ENCODE results near the gene CNTN5.
A peak's percentile ranks its signal among the peaks of the same experiment; 100 is the strongest.

The CNTN5 gene

DNA sequence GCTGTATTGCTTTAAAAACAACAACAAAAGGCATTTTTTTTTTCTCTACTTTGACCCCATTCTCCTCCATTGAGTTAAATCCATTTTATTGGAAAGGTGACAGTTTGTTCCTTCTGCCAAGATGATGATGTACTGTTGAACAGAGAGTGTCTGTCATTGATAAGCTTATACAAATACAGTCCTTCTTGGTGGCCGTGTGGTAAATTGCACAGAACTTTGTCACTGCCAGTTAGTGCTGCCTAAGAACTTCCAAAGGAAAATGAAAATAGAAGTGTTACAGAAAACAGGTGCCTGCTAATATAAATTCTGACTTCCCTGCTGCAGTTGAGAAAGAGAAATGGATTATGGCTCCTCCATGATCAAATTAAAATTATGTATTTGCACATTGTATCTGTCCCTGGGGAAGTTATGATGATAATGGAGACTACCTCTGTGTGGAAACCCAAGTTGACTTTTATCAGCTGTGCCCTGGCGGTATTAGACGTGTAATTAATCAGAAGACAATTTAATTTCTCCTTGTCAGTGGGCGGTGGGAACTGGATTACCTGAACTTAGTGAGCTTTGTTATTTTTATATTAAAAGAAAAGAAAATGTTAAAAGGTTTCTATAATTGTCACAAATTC lies 546.7 kb downstream of the CNTN5 start:
- DNase-seq (ENCODE audit: insufficient read length, low spot score) = no peak
- TF ChIP-seq CTCF (IDR thresholded peaks at IDR 0.05; ENCODE audit: insufficient read depth, missing control alignments) = no peak
- FAIRE-seq = no peak

DNA sequence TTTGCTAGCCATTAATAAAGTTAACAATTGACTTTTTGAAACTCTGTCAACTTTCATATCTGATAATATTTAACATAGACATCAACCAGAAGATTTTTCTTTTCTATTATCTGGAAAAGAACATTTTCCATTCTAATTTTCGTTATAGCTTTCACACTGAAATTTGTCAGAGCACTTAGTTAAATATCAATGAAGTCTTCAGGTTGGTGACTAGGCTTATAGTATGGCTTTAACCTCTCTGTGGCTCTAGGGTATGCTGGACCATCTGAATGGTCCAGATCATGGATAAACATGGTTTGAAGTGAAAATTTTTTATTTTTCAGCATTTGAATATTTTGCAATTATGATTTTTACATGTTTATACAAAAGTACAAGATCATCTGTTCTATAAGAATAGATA lies 548.1 kb downstream of the CNTN5 start:
- no peak for DNase-seq (ENCODE audit: insufficient read length, low spot score)
- TF ChIP-seq CTCF (IDR thresholded peaks at IDR 0.05; ENCODE audit: insufficient read depth, missing control alignments) = no peak
- FAIRE-seq = no peak

DNA sequence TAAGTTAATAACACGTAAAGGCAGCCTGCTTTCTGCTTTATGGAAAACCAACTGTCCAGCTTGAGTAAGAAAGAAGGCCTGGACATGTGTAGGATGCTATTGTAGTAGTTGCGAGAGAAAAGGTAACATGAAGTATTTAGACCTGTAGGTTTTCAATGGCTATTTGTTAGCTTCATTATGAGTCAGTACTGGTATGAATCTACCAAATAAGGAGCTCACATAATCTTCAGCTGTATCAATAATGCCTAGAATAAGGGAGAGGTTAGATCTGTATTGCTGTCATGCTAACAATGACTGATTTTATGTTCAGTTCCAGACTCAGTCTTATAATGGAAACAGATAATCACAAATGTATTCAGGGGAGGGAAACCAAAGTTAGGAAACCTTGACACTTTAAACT lies 550.3 kb downstream of the CNTN5 start:
- no peak for TF ChIP-seq CTCF (IDR thresholded peaks at IDR 0.05; ENCODE audit: insufficient read depth, missing control alignments)
- FAIRE-seq (no peak), DNase-seq (ENCODE audit: insufficient read length, low spot score) (no peak)

GRCh38 chr11:99584830-99585229 lies 564.1 kb downstream of the CNTN5 start:
- DNase-seq (ENCODE audit: insufficient read length, low spot score) (no peak), FAIRE-seq (peak; percentile 38)
- no peak for TF ChIP-seq CTCF (IDR thresholded peaks at IDR 0.05; ENCODE audit: insufficient read depth, missing control alignments)

GRCh38 chr11:99585606-99586005 lies 564.9 kb downstream of the CNTN5 start:
- FAIRE-seq = no peak
- DNase-seq (ENCODE audit: insufficient read length, low spot score) = no peak
- TF ChIP-seq CTCF (IDR thresholded peaks at IDR 0.05; ENCODE audit: insufficient read depth, missing control alignments) = no peak

- FAIRE-seq (no peak), DNase-seq (ENCODE audit: insufficient read length, low spot score) (no peak)
These were observed 569.0 kb downstream of the CNTN5 start for GRCh38 chr11:99589771-99590170.

More at GRCh38 chr11:99589771-99590170, 569.0 kb downstream of the CNTN5 start:
- TF ChIP-seq CTCF (IDR thresholded peaks at IDR 0.05; ENCODE audit: insufficient read depth, missing control alignments) = no peak
